Muscle layer of colon (tissue), 2 donors: ENCODE data around the gene LRCH4.

Source experiments
- H3K27ac ChIP-seq: one replicate; pipeline ENCODE4 v1.7.0; 2013; ENCODE audit warnings: low read depth, mild to moderate bottlenecking, low read length, moderate library complexity
- H3K27me3 ChIP-seq, 2 donors: one replicate each; pipeline ENCODE4 v1.7.0; 2013; ENCODE audit warnings: low read length in 2 of 2, mild to moderate bottlenecking in 2 of 2; ENCODE audit not compliant: insufficient read depth in 2 of 2, control insufficient read depth in 1 of 2
- H3K36me3 ChIP-seq: one replicate; pipeline ENCODE4 v1.7.0; 2013; ENCODE audit warnings: mild to moderate bottlenecking, low read length; ENCODE audit not compliant: insufficient read depth
- H3K4me1 ChIP-seq: one replicate; pipeline ENCODE4 v1.7.0; 2013; ENCODE audit warnings: mild to moderate bottlenecking, low read length; ENCODE audit not compliant: insufficient read depth
- H3K4me3 ChIP-seq, 2 donors: one replicate each; pipeline ENCODE4 v1.7.0; 2013; ENCODE audit warnings: low read length in 2 of 2, low read depth in 1 of 2, mild to moderate bottlenecking in 1 of 2, moderate library complexity in 1 of 2
- H3K9ac ChIP-seq: one replicate; pipeline ENCODE4 v1.7.0; 2013; ENCODE audit warnings: low read length
- H3K9me3 ChIP-seq: one replicate; pipeline ENCODE4 v1.7.0; 2013; ENCODE audit warnings: mild to moderate bottlenecking, low read length
- donor health status: abdominal sarcoma.
- donor health status: Adenocarcinoma of cecum.

LRCH4 gene

DNA sequence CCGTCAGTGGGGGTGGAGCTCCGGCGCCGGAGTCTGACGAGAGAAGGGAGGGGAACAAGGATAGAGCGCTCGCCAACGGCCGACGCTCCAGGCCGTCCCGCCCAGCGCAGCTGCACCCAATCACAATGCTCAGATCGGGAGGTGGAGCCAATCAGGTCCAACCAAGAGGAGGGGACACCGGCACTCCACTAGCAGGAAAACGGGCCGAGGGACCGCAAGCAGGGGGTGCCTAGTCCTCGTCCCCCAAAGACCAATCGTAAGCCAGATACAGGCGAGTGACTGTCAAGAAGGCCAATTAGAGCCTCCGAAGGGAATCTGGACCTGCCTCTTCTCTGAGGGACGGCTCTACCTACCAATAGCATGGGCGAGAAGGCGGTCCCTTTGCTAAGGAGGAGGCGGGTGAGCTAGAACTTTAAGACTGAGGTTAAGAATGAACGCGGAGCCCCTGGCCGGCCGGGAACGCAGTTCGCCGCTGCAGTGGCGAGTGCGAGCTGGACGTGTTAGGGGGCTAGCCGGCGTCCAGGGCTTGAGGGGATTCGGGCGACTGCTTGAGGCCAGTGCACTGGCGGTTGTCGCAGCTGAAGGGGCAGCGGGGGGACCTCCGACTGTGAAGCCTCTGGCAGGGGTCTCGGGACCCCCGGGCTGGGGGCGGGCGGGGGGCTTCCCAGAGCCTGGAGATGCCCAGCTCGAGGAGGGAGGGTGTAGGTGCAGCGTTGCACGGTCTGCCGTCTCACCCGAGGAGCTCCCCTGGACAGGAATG is 517 bp upstream of the LRCH4 start, which contains the start of gene FBXO24:
Gene FBXO24, plus strand, starts transcription at position 63 of the 760 bp plus-strand sequence. Its CDS starts 298 bp downstream, at position 361.
- Histone ChIP-seq H3K4me3 (peak within 1 kb of the TSS; percentile 85 to 89), H3K9ac (peak within 1 kb of the TSS; percentile 65), H3K27ac (peak within 1 kb of the TSS; percentile 86), H3K4me1 (peaks cover 23% of the 10 kb centered on the region), H3K27me3 (peaks cover 5 to 7% of the 10 kb centered on the region in 2 donors), H3K9me3 (no peaks in the 10 kb centered on the region), H3K36me3 (peaks cover 9% of the 10 kb centered on the region)

DNA sequence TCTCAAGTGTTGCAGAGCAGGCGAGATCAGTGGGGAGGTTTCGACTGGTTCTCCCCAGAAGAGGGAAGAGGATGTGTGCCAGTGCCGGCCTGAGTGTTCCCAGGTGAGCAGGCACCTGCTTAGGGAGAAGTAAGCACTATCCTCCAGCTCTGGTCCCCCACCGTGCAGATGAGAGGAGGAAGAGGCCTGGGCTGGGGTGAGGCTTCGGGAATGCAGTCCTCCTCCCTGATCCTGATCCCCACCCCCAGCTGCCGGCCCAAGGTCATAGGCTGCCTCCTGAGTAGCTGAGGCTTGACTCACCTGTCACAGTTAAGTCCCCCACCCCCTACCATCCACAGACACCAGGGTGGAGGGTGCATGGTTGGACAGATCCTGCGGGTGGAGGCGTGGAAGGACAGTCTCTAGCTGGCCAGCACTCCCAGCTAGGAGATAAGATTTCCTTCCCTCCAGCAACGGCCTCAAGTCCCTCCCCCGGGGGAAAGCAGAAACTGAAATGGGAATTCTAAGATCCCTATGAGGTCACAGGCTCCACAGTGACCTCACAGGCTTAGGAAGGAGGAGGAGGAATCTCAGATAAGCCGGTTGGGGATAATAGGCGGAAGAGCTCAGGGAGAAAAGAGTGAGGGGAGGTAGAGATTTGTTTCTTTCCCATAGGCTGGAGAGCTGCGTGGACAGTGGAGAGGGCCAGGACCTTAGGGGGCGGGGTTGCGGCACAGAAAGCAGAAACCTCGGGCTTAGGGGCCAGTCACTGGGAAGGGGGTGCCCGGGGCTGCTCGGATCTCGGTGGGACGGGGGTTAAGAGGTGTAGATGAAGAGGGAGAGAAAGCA is 1.0 kb downstream of the LRCH4 start:
- H3K9ac ChIP-seq, result peak overlapping the region; percentile 65
- peaks cover 0 to under 1% of the 10 kb centered on the region in 2 donors for H3K27me3 ChIP-seq
- H3K9me3 ChIP-seq, result no peaks in the 10 kb centered on the region
- peak overlapping the region; percentile 85 to 89 for H3K4me3 ChIP-seq
- H3K36me3 ChIP-seq, result peaks cover 24% of the 10 kb centered on the region
- peaks cover 23% of the 10 kb centered on the region for H3K4me1 ChIP-seq
- H3K27ac ChIP-seq, result peak overlapping the region; percentile 86

DNA sequence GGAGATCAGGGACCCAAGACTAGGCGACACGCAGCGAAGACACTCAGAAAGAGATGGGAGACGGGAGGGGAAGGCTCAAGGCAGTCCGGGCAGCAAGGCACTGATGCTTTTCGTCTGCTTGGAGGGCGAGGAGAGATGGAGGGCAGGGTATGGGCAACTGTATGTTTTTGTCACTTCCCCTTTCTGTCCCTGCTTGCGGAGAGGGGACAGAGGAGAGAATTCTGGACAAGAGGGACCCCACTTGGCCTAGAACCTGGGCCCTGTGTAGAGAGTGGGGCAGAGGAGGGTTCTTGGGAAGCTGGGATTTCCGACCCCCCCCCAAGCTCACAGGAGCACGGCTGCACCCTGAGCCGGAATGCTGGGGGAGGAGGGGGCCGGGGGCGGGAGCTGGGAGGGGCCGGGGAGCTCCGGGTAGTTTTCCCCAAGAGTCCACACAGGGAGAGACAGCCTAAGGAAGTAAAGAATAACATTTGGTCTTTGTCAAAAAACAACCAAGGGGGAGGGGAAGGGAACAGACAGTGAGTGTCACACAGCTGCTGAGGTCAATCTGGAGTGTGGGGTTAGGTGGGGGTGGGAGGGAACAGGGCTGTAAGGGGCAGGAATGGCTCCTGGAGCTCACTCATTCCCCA is 1.8 kb downstream of the LRCH4 start:
- peaks cover 23% of the 10 kb centered on the region for H3K4me1 ChIP-seq
- H3K36me3 ChIP-seq, result peaks cover 31% of the 10 kb centered on the region
- peak overlapping the region; percentile 85 to 89 for H3K4me3 ChIP-seq
- no peaks in the 10 kb centered on the region for H3K27me3 ChIP-seq
- H3K27ac ChIP-seq, result peak overlapping the region; percentile 24
- peak overlapping the region; percentile 65 for H3K9ac ChIP-seq
- no peaks in the 10 kb centered on the region for H3K9me3 ChIP-seq

DNA sequence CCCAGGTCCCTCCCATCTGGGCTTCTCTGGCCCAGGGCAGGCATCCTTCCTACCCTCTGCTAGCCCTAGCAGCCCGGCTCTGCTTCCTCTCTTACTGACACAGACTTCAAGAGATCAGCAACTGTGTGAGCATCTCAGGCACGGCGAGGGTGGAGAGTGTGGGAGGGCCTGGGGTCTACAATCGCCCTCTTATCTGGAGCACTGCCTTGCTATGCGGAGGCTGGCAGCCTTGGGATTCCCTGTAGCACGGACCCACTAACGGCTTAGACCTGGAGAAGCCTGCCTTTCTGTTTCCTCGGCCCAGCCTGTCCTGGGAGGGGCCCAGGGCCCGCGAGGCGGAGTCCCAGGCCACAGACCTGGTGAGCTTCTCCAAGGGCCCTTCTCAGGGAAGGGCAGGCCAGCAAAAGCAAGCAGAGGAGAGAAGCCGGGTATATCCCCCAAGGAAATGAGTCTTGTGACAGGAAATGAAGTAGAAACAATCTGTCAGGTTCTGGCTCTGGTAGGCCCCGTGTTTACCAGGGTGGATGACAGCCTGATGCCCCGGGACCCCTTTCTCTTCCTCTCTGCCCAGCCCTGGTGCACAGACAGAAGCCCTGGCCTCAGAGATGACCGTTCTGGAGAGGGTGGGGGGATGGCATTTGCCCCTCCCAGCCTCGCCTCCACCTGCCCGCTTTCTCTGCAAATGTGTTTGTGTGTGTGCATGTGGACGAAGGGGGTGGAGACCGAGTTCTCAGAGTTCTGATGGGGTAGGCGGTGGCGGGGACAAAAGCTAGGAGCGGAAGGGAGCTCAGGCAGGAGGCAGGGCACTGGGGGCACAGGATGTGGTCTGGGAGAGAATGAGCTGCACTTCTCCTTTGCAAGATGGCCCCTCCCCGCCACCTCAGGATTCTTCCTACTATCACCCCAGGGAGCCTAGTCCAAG is 2.5 kb downstream of the LRCH4 start:
- Histone ChIP-seq H3K27ac (peak overlapping the region; percentile 24), H3K9ac (no peak overlapping the region), H3K4me1 (peaks cover 23% of the 10 kb centered on the region), H3K27me3 (no peaks in the 10 kb centered on the region), H3K36me3 (peaks cover 38% of the 10 kb centered on the region), H3K4me3 (peak overlapping the region in 1 of 2 donors; percentile 32), H3K9me3 (no peaks in the 10 kb centered on the region)

DNA sequence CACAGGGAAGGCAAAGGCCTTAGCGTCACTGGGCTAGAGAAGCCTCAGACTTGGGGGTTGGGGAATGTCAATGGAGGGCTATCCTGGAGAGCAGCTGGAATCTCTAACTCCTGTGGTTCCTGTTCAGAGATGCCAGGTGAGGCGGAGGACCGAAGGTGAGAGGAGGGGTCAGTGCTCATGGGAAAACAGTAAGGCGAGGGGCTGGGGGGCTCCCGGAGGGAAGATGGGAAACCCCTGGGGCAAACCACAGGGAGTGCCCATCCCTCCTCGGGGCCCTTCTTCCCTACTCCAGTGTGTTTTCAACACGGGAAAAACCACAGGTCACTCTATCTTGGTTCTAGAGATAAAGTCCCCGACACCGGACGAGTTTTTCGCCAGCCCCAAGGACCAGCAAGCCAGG is 3.3 kb downstream of the LRCH4 start:
- H3K27me3 ChIP-seq, result no peaks in the 10 kb centered on the region
- H3K4me1 ChIP-seq, result peaks cover 23% of the 10 kb centered on the region
- peaks cover 46% of the 10 kb centered on the region for H3K36me3 ChIP-seq
- peak overlapping the region in 1 of 2 donors; percentile 32 for H3K4me3 ChIP-seq
- no peaks in the 10 kb centered on the region for H3K9me3 ChIP-seq
- H3K27ac ChIP-seq, result no peak overlapping the region
- H3K9ac ChIP-seq, result no peak overlapping the region

DNA sequence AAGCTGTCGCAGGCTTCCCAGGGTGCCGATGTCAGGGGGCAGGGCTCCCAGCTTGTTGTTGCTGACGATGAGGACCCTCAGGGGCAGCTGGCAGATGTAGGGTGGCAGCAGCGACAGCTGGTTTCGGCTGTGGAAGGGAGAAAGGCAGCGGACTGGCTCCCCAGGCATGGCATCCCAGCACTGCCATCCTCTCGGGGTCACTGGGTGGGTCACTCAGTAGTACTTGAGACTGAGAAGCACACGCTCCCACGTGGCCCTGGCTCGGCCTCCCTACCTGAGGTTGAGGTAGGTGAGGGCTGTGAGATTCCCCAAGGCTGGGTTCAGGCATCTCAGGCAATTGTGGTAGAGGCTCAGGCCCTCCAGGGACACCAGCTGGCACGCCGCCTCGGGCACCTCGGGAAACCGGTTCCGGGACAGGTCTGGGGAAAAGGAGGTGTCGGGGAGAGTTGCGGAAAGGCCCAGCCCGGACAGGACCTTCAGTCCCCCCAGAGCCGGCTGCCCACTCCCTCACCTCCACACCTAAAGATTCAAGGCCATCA is 3.8 kb downstream of the LRCH4 start:
- peaks cover 51% of the 10 kb centered on the region for H3K36me3 ChIP-seq
- H3K27me3 ChIP-seq, result no peaks in the 10 kb centered on the region
- no peak overlapping the region for H3K4me3 ChIP-seq
- no peak overlapping the region for H3K27ac ChIP-seq
- H3K9ac ChIP-seq, result no peak overlapping the region
- H3K4me1 ChIP-seq, result peaks cover 23% of the 10 kb centered on the region
- no peaks in the 10 kb centered on the region for H3K9me3 ChIP-seq

DNA sequence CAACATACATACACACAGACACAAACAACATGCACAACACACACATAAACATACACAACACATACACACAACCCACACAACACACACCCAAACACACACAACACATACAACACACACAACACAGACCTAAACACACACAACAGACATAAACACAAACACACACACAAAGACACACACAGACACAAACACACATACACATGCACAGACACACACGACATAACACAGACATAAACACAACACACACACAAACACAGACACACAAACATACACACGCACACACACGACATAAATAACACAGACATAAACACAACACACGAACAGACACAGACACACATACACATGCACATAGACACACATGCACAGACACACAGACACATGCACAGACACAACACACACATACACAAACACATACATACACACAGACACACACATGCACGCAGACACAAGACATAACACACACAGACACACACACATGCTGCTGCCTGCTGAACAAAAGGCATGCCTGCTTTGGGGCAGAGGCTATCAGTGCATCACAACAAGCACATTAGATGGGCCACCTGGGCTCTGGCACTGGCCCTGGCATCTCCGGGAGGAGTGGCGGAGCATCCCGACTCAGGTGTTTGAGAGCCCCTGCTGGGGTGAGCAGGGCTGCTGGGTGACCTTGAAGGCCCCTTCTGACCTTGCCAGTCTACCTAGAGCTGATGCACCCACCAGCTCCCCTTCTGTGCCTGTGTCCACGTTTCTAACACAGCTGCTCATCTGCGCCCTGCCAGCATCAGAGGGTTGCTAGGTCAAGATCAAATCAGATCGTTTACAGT is 5.3 kb downstream of the LRCH4 start:
- H3K9me3 ChIP-seq, result no peaks in the 10 kb centered on the region
- H3K4me1 ChIP-seq, result peaks cover 23% of the 10 kb centered on the region
- no peak overlapping the region for H3K4me3 ChIP-seq
- H3K27me3 ChIP-seq, result no peaks in the 10 kb centered on the region
- no peak overlapping the region for H3K27ac ChIP-seq
- H3K36me3 ChIP-seq, result peaks cover 66% of the 10 kb centered on the region
- no peak overlapping the region for H3K9ac ChIP-seq

DNA sequence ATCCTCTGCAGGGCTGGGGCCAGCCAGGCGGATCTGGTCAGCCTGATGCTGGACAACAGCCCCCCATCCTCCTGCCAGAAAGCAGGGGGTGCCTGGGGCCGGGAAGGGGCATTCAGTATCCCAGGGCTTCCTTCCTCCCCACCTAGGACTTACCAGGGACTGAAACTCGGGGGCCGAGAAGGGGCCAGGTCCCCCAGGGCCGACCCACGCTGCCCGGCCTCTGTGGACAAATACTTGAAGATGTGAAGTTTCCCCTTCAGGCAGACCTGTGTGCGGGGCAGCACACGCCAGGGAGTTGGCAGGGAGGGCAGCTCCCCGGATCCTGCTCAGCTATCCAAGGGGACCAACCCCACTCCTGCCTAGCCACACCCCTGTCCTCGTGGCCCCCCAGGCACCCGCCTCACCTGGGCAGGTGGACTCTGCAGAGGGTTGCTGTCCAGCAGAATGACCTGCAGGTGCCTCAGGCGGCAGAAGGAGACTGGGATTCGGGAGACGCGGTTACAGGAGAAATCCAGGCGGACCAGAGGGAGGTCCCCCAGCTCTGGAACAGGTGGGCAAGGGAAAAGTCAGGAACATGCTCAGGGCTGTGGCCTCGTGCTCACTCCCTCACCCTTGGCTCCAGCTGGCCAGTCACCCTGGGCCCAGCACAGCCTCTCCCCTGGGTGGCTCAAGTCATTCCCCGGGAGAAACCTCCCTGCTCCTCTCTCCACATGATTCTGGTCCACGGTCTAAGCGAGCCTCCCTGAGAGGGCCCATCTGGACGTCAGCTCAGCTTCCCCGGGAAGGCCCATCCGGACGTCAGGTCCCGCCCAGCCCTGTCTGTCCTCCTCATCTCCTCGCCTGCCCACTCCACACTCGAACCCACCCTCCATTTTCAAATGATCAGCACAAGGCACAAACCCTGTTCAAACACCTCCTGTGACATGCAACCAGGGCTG is 7.4 kb downstream of the LRCH4 start:
- Histone ChIP-seq H3K27ac (no peak overlapping the region), H3K9ac (no peak overlapping the region), H3K9me3 (no peaks in the 10 kb centered on the region), H3K36me3 (peaks cover 71% of the 10 kb centered on the region), H3K27me3 (peaks cover 0 to 8% of the 10 kb centered on the region in 2 donors), H3K4me1 (peaks cover 7% of the 10 kb centered on the region), H3K4me3 (no peak overlapping the region)

DNA sequence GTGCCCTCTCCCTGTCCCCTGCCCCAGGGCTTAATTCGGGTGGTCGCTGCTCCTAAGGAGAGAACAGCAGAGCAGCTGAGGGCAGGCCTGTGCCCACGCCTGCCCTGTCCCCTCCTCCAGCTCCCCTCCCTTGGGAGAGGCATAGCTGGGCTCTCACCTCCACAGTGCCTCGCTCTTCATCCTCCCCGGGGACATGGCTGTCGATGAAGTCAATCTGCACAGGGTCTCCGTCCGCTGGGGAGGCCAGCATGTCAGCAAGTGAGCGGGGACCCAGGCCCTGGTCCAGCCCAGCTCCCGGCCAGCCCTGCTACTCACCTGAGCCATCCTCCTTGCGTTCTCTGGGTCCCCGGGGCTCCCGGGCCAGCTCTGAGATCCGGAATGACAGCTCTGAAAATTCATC is 8.4 kb downstream of the LRCH4 start:
- Histone ChIP-seq H3K9me3 (no peaks in the 10 kb centered on the region), H3K4me1 (no peaks in the 10 kb centered on the region), H3K27me3 (peaks cover 0 to 17% of the 10 kb centered on the region in 2 donors), H3K9ac (no peak overlapping the region), H3K4me3 (no peak overlapping the region), H3K27ac (no peak overlapping the region), H3K36me3 (peaks cover 71% of the 10 kb centered on the region)
